DMS53 treated with DMSO at 0.1 percent for 48 hours (cell line): ENCODE results near the gene ATP1B1.
A peak's percentile ranks its signal among the peaks of the same experiment; 100 is the strongest.

Experiments used
- DNase-seq: peaks from one replicate; lab custom pipeline; 2025; ENCODE audit not compliant: unreplicated experiment; lab: John Stamatoyannopoulos, UW

The ATP1B1 gene

DNA sequence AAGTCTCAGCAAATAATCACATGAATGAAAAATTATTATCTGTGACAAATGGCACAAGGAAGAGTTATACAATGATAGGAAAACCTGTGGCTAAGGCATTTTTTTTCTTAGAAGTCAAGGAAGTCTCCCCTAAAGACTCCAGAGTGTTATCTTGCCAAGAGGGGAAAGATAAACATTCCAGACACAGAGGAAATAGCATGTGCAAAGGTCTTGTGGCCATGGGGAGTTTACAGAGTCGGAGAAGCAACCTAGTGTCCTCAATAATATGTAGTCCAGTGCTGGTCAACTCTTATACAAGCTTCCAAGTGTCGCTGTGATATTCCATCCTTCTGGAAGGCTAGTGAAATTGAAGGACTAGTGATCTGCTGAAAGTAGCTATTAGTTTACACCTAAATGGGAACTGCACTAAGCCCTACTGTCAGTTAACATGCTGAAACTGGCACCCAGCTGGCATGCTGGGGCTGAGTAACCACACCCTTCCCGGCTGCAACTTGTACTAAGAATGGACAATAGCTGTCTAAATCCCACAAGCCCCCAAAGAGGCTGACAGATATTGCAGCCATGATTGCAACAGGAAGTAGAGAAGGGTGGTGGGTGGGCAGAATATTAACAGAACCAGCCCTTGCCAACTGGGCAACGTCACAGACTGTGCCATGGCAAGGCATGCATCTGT, 11.5 kb upstream of the ATP1B1 start:
- no peak for DNase-seq

DNA sequence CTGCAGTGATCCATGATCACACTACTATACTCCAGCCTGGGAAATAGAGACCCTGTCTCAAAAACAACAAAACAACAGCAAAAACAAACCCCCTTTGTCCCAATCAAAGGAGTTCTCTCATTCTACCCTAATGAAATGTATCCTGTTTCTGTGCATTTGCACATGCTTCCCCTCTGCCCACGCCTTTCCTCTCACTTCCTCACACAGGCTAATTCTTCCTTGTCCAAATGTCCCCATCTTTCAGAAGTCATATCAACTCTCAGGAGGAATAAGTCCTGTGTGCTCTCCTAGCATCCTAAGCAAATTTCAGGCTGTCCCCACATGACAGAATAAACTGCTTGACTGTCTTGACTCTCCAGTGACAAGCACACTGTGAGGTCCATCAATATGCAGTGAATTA, 8.1 kb upstream of the ATP1B1 start:
- DNase-seq = no peak

DNA sequence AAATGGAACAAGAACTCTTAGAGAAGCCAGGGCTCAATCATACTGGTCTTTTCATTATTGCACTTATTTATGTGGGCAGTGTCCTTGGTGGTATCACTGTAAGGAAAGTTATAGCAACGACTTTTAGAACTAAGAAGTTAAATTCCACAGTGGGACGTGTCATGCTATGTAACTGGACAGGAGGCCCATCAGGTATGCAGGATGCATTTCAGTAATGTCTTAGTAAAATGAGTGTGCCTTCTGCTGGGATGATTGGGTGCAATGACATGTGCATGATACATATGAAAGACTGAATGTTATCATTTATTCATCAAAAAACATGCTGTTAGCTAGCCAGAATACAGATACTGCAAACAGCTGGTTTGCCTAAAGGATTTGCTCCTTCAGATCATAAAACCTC, 6.9 kb upstream of the ATP1B1 start:
- no peak for DNase-seq

DNA sequence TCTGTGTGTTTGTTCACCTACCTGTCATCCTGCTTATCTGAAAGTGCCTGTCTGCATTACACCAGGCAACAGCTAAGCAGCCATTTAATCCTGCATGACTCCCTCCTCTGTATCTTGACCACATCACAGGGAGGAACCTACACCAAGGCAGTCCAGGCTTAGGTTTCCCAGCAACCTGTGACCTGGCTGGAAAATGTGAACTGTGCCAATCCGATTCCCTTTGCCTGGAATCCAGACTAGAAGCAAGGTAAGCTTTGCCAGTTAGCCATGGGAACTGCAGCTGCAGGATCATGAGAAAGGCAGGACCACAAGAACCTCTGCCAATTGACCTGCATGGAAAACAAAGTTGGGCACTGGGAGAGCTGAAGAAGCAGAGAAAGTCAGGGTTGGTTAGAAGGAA, 6.3 kb upstream of the ATP1B1 start:
- DNase-seq = no peak

DNA sequence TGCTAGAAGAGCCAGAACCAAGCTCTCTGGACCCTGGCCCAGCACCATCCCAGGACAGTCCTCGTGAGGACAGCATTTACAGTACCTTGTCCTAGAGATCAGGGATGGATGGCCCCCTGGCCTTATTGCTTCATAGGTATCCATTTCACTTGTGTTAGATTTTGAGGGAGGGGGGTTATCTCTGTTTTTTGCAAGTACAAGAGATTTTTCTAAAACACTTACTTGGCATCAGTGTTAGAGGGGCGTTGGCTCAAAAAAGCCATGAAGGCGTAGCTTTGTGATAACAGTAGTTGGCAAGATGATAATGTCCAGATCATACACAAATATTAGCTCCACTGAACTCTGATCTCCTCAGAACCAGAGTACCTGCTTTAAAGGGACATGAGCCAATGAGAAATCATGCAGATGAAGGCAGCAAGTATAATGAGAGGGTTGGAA, 5.8 kb upstream of the ATP1B1 start:
- no peak for DNase-seq

DNA sequence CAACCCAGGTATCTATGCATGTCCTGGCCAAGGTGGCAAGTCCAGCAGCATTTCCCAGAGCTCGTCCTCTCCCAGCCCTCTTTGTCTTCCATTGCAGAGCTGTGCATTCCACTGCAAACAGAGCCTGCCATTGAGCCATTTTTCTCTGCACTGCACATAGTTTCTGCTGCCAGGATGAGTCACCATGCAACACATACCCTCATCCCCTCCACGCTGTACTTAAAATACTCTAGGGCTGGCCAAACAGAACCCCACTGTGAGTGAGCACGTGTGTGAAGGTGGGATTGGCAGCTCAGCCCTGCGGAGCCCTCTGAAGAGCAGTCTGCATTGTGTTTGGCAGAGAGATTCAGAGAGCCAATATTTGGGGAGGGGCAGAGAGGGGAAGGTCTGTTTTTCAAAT, 3.9 kb upstream of the ATP1B1 start:
- DNase-seq = peak; percentile 17

DNA sequence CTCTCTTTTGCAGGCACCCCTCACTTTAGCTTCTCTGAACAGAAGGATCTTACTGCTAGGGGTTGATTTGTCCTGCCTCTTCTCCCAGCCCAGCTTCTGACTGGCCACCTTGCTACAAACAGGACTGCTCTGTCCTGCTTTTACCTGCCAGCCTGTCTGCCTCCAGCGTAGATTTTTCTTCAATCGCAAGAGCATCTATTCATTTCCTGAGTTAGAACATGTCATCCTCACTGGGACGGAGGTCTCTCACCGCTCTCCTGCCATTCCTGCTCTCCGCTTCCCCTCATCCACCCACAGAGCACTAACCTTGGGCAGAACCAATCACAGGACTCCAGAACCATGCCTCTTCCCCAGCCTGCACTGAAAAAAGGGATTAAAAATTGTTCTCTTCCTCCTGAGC, 3.5 kb upstream of the ATP1B1 start:
- DNase-seq = no peak

DNA sequence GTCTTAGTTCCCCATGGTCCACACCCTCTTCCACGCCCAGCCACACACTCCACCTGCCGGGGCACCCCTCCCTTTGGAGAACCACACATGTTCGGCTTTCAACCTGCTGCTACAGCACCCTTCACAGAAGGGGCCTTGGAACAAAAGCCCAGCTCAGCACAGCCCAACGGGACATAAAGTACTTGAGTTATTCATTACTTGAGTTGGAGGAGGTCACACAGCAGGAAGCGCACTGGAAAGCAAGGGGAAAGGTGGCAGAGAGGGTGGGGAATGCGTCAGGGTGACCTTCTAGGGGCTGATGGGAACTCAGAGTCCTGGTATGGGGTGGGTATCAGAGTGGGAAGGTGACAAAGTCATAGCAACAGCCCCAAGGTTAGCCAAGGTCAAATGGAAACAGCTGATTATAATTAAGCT, 3.0 kb upstream of the ATP1B1 start:
- peak; percentile 15 for DNase-seq

DNA sequence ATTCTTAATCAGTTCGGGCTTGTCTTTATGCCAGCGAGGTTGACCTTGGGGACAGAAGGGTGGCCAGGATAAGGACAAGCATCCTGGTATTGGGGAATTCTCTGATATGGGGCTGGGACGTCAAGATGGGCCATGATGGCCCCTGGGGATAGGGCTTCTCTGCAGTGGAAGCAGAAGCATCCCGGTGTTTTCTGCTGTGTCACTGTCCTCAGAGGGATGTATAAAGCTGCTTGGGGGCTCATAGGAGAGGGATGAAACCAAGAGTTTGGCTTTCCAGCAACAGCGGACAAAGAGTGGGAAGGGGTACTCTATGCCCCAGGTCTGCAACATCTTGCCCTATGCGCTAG, 1.4 kb upstream of the ATP1B1 start:
- DNase-seq = no peak

DNA sequence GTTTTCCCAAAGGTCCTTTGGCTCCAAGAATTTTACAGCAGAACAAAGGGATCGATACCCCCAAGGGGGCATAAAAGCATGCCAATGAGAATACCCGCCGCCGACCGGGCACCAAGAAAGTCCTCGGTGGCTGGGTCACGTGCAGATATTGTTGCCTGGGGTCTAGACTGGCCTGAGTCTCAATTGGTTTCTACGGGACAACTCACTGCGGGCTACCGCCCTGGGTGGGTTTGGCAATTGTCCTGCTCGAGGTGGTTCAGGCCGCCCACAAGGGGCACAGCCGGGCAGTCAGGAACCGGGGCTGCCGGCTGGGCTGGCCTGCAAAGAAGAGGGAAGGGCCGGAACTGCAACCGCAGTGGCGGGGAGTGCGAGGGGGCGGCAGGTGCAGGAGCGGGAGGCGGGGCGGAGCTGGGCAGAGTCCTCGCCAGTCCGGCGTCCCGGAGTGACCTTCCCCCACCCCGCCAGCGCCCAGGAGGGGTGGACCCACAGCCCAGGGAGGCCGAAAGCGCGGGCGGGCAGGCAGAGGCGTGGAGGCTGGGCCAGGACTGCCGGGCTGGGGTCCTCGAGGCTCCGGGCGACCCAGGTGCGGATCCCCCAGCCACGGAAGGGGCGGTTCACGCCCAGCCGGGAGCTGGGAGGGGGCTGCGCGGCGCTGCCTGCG, 926 bp upstream of the ATP1B1 start:
- DNase-seq = peak; percentile 85

DNA sequence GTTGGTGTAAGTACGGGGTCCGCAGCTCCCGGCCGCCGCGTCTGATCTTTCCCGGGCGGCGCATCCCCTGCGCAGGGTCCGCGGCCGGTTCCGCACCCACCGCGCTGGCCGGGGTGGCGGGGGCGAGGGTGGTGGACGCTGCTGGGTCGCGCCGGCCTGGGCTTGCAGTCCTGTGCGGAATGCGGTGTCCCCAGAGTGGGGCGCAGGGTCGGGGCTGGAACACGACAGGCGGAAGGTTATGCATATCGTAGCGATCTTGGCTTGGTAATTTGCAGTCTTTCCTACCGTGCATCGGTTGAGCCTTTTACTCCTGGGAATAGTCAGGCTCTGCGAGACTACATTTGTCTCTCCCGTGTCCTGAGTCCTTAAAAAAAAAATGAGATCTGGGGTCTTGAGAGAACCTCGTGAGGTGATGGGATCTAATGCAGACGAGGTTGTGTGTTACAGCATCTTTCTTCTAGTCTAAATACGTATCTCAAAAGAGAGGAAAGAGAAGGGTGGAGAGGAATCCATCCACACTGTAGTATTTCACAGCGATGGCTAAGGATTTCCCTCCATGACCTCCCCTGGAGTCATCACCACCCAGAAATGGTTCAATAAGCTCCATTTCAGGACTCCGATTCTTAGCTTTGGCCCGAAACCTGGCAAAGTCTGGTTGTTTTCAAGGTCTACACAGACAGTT, 572 bp downstream of the ATP1B1 start:
- DNase-seq = peak; percentile 29

DNA sequence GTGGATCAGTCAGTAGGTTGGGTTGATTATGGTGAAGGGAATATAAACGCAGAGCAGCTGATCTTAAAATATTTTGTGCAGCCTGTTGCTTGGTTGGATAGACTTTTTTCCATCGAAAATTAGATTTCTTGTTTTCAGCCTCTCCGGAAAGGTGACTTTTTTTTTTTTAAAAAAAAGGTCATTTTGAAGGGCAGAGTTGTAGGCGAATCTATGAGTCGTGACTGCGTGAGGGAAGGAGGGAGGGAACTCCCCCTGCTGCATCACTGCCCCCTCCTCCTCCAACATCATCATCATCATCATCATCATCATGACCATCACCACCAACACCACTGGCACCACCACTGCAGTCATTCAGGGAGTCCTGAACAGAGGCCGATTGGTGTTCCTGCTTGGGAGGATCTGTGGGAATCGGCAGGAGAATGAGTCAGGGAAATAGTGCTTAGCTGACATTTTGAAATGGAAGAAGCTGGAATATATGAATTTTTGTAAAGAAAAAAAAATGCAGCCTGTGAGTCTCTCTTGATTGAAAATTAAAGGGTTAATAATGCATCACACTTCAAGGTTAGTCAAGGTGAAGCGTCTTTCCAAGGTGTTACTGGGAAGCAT, 1.2 kb downstream of the ATP1B1 start:
- DNase-seq = peak; percentile 3

DNA sequence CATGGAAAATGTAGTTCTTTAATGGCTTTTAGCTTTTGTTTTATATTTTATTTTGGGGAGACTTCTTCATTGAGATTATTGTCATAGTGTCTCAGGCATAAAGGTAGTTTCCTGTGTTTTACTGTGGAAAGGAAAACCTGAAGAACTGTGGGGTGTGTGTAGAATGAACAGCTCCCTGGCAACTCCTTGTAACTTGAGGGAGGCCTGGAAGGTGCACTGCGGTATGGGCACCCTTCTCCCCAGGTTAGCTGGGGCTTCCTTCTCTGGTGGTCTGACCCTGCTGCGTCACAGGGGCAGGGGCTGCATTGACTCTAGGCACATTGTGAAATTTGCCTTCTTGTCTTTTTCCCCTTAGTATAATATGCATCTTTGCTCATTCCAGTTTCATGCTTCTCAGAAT, 1.7 kb downstream of the ATP1B1 start:
- no peak for DNase-seq

DNA sequence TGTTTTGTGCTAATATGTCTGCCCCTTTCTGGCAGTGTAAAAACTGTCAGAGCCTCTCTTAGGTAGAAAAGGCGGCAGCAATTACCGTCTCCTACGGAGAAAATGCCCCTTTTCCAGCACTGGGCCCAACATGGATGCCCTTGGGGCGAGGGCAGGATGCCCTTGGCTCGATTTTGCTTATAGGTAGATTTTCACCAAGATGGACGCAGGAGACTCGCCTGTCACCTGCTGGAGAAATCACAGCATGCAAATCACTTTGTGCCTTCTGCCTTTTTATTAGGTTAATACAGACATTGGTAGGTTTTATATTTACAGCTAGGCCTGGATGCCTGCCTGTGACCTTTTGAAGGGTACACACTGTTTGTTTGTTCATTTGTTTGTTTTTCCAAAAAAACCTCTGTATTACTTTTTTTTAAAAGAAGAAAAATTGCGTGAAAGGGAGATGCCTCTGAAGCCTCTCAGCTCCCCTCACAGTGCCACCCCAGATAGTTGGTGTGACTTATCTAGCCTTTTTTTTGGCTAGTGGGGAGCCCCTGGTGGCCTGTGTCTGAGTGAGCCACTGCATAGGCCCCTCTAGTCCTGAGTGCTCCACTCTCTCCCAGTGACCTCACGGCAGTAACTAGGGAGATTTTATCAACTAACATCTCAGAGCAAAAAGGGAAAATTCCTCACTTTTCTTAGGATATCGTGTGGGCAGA, 2.5 kb downstream of the ATP1B1 start:
- peak; percentile 18 for DNase-seq

DNA sequence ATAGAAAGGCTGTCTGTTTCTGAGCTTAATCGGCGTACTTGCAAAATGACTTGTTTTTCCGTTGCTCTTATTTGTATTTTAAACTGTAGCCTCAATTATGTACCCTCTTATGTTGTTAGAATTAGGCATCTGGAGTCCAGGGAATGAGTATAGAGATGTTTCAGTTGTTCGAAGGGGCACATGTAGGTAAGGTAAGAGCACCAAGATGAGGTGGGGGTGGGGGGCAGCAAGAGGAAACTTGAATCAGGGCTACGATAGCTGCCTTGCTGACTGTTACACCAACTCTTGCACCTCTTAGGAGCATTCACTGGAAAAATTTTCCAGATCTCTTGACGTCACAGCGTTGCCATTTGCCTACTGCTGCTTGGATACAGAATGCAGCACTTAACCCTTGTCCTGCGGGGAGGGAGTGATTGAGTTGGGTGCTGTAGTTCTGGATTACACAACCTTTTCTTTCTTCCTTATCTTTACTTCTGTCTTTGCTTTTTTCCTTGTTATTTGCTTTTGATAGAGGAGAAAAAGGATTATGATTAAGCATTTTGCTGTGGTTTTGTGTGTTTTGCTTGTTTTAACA, 3.2 kb downstream of the ATP1B1 start:
- DNase-seq = peak; percentile 64

DNA sequence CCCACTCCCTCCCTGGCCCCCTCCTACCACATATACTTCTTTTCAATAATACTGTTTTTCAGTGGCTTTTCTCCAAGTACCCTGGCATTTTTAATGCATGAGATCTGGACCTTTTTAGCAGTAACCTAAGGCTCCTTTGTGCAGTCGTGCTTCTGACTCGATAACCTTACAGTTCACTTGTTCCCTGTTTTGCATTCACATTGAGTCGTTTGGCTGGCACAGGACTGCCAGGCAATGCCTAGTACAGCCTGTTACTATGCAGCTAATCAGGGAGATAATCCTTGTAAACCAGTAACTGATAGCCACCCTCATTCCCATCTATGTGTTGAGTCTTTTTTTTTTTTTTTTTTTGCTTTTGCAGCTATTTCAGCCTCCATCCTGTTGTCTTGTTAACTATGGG, 3.7 kb downstream of the ATP1B1 start:
- DNase-seq = no peak

DNA sequence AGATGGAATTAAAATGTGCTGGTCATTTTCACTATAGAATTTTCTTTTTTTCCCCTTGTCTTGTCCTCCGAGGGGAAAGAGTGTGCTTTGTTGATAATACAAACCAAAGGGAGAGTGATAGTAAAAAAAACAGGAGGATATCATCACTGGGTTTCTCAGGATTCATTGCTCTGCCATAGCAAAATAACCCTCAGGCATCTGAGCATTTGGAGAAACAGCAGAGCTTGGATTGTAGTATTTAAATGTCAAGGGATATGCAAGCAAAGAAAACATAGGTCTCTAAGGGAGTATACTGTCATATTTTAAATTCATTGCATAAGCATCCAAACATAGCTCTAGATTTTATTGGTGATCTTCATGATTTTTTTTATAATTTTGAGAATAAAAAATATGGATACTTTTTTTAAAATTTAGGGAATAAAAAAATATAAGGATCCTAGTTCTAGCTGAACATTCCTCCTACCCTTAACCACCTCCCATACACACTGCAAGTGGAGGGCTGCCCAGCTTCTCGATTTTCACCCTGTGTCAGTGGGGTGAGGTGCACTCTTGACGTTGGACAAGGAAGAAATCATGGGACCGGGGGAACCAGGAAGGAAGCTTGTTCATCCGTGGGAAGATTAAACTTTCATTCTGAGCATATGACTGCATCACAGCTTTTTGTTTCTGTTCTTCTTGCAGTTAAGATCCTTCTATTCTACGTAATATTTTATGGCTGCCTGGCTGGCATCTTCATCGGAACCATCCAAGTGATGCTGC, 4.4 kb downstream of the ATP1B1 start:
- no peak for DNase-seq

DNA sequence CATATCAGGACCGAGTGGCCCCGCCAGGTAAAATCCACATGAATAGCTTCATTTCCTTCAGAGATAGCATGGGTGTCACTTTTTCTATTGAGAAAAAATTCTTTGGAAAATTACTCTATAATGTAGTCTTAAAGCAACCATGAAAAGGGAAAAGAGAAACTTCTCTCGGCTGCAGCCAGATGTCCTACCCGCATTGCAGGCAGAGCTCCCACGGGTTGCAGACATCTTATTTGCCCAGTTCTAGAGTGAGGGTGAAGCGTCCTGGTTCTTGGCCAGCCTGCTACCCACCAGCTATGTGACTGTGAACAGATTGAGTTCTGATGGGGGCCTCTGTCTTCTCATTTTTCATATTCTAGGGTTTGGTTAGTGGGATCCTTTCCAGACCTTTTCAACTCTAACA, 5.0 kb downstream of the ATP1B1 start:
- DNase-seq = no peak

DNA sequence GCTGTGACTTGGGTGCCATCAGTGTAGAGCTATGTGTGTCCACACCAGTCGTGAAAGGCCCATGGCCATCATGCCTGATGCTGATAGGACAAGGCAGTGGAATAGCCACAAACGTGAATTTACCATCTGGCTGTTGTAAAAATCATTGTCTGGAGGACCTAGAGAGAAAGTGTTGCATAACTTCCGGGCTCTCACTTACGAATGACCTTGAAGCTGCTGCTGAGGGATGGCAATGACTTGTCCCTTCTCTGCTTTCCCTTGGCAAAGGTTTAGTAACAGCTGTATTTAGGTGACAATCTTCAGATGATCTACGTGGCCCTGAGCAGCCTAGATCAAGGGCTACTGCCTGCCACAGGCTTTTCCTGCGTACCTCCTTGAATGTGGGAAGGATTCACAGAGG, 5.8 kb downstream of the ATP1B1 start:
- no peak for DNase-seq

DNA sequence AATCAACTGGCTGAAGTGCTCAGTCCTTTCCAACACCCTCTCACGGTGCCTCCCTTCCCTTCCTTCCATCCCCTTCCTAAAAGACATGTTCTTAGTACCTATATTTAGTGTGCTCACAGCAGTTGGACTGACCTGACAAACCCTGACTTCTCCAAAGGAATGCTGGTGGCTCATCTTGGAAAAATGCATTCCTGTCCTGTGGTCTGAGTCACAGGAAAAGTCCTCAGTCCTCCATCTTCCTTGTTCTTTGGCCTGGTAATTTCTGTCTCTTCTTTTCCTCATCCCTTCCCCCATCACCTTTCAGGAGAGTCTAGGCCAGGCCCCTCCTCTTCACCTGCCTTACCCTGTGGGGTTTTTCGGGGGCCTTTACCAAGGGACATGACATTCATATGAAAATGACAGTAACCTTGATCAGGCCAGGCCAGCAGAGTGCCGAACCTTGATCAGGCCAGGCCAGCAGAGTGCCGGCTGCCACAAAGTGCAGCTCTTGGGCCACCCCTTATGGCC, 7.2 kb downstream of the ATP1B1 start:
- no peak for DNase-seq
